Muscle of leg (tissue), 11 donors: ENCODE data around the gene CTDSP2. TPM values are rescaled to one million over a fixed set of nuclear protein-coding genes. Genes with fewer than 3 reads are reported as not detected.

Source experiments
- DNase-seq: peaks from one replicate; pipeline ENCODE4 v3.0.0; 2013
- H3K27ac ChIP-seq: one replicate; pipeline ENCODE4 v1.5.1; 2013; ENCODE audit warnings: mild to moderate bottlenecking, low read length, control low read depth
- H3K27me3 ChIP-seq: one replicate; pipeline ENCODE4 v1.6.1; 2013; ENCODE audit warnings: low read length; ENCODE audit not compliant: control insufficient read depth, insufficient read depth
- H3K36me3 ChIP-seq: one replicate; pipeline ENCODE4 v1.6.1; 2013; ENCODE audit warnings: low read length; ENCODE audit not compliant: control insufficient read depth, insufficient read depth
- H3K4me1 ChIP-seq: one replicate; pipeline ENCODE4 v1.6.1; 2013; ENCODE audit warnings: low read length; ENCODE audit not compliant: control insufficient read depth, insufficient read depth
- H3K4me3 ChIP-seq: one replicate; pipeline ENCODE4 v1.5.1; 2013; ENCODE audit warnings: low read length, control low read depth
- H3K9me3 ChIP-seq: replicated peaks from 2 replicates; pipeline ENCODE4 v1.6.1; 2013; ENCODE audit warnings: low read depth, low read length; ENCODE audit not compliant: control insufficient read depth
- WGBS: methylation state at CpG from one replicate; pipeline ENCODE4 v1.1.5; 2013; ENCODE audit warnings: missing lambda C conversion rate; ENCODE audit not compliant: insufficient coverage; 5-methylcytosine and 5-hydroxymethylcytosine counted together
- polyA plus RNA-seq, 8 donors: library from polyadenylated mRNA; unstranded; fragments of 120-200 nt; gene quantifications; one replicate each; pipeline versions ENCODE4 v1.2.1 to v1.2.3, GENCODE V29; 2013; ENCODE audit warnings: inconsistent platforms in 1 of 8, low replicate concordance in 1 of 8; ENCODE audit not compliant: insufficient read length in 8 of 8, insufficient read depth in 1 of 8
- total RNA-seq: library from RNA; stranded (reverse); fragments of 120-200 nt; gene quantifications from one replicate; pipeline ENCODE4 v1.2.4, GENCODE V29; 2013

CTDSP2 gene
- total and polyA plus RNA-seq, 9 donors, result 94.3 to 215 (median 191) TPM

DNA sequence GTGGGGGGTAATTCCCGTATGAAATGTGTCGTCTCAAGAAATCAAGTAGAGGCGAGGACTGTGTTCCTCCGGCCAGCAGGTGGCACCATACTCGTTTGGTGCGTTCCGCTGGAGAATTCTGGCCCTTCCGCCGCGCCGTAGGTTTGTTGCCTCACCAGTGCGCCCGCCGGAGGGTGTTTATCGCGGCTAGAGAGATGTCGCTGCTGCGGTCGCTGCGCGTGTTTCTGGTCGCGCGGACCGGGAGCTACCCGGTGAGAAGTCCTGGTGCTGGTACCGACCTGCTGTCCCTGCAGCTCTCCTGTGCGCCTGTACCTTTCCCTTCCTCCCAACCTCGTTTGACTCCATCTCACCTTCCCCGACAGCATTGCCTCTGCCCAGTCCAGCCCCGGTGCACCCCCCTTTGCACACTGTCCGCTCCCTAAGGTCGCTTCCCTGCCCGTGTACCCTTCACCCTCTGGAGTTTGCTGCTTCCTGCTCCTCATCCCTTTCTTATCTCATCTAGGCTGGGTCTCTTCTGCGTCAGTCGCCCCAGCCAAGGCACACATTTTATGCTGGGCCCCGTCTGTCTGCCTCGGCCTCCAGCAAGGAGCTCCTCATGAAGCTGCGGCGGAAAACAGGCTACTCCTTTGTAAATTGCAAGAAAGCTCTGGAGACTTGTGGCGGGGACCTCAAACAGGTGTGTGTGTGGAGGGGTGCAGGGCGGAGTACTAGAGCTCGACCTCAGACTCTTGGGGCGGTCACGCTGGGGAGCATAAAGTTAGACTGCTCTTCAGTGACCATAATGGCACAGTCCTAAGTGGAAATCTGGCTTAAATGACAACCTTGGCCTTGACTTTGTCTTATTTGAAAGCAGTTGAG, 63.7 kb downstream of the CTDSP2 start, which contains the start of gene TSFM:
TSFM (plus strand) TSS at position 180 of the 858 bp plus-strand sequence; CDS start at position 195, 15 bp downstream.
- DNase-seq, result peak; percentile 98
- peak within 1 kb of the TSS; percentile 92 for H3K4me3 ChIP-seq
- H3K4me1 ChIP-seq, result peaks cover 8% of the 10 kb centered on the region
- under 1% methylated on average over 43 of the region's 45 CpGs for WGBS
- peak within 1 kb of the TSS; percentile 62 for H3K27ac ChIP-seq
- no peaks in the 10 kb centered on the region for H3K27me3 ChIP-seq
- peaks cover 35% of the 10 kb centered on the region for H3K36me3 ChIP-seq
- no peaks in the 10 kb centered on the region for H3K9me3 ChIP-seq

GRCh38 chr12:57782243-57782607, 64.3 kb downstream of the CTDSP2 start:
- no CpG with 5 or more reads among the region's 4 CpGs for WGBS
- H3K4me1 ChIP-seq, result peaks cover 8% of the 10 kb centered on the region
- DNase-seq, result no peak
- H3K4me3 ChIP-seq, result no peak overlapping the region
- no peaks in the 10 kb centered on the region for H3K27me3 ChIP-seq
- H3K9me3 ChIP-seq, result no peaks in the 10 kb centered on the region
- peaks cover 29% of the 10 kb centered on the region for H3K36me3 ChIP-seq
- no peak overlapping the region for H3K27ac ChIP-seq

DNA sequence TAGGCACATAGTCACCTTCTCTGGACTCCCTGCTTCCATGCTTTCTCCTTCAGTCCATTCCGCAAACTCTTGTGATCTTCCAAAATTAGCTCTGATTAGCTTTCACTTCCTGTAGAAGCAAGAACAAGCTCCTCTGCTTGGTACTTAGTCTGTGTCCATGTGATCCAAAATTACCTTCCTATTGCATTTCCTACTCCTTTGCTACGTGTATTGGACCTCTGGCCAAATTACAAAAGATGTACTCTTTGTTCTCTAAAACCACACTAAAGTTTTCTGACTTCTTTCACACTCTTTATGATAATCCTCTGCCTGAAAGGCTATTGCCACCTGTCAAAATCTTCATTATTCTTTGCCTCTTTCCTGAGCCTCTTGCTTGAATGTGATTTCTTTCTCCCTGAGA, 64.7 kb downstream of the CTDSP2 start:
- Histone ChIP-seq H3K9me3 (no peaks in the 10 kb centered on the region), H3K27ac (no peak overlapping the region), H3K4me3 (no peak overlapping the region), H3K36me3 (peaks cover 25% of the 10 kb centered on the region), H3K27me3 (no peaks in the 10 kb centered on the region), H3K4me1 (peaks cover 8% of the 10 kb centered on the region)
- DNase-seq, result no peak
- whole genome bisulfite sequencing, result 56% methylated on average over 2 of the region's 2 CpGs

DNA sequence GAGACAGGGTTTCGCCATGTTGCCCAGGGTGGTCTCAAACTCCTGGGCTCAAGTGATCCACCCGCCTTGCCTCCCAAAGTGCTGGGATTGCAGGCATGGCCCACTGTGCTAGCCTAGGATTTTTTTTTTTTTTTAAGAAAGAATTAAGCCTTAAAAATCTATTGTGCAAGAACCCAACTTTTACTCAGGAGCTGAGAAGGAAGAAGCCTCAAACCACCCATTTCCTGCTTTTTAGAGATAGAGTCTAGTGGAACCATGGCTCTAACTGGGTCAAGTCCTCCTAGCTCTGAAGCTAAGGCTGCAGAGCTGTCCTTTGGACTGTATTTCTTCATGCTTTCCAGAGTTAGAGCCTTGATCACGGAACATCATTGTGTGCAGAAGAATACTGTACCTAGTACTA, 65.3 kb downstream of the CTDSP2 start:
- 100% methylated on average over 2 of the region's 3 CpGs for WGBS
- Histone ChIP-seq H3K4me1 (peaks cover 8% of the 10 kb centered on the region), H3K27ac (no peak overlapping the region), H3K27me3 (no peaks in the 10 kb centered on the region), H3K4me3 (no peak overlapping the region), H3K9me3 (no peaks in the 10 kb centered on the region), H3K36me3 (peaks cover 21% of the 10 kb centered on the region)
- no peak for DNase-seq

- Histone ChIP-seq H3K9me3 (no peaks in the 10 kb centered on the region), H3K27me3 (no peaks in the 10 kb centered on the region), H3K27ac (no peak overlapping the region), H3K4me3 (no peak overlapping the region), H3K4me1 (peaks cover 8% of the 10 kb centered on the region), H3K36me3 (peaks cover 21% of the 10 kb centered on the region)
- DNase-seq, result no peak
- 94% methylated on average over 3 of the region's 4 CpGs for WGBS
Measured at GRCh38 chr12:57780284-57780897, 66.1 kb downstream of the CTDSP2 start.

DNA sequence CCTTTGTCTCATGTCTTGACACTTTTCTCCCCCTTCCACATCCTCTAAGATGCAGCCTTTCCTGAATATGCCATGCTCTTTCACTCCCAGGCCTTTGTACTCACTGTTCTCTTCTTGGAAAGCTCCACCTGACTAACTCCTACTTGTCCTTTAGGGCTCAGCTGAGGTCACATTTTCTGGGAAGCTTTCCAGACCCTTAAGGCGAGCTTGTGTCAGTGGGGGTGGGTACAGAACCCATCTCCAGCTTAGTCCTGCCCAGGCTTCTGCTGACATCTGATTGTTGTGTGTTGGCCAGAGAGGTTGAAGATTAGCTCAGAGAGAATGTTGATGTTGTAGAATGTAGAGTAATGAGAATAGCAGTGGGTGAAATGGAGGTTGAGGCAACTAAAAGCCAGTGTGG, 66.8 kb downstream of the CTDSP2 start:
- Histone ChIP-seq H3K27ac (no peak overlapping the region), H3K4me3 (no peak overlapping the region), H3K9me3 (no peaks in the 10 kb centered on the region), H3K27me3 (no peaks in the 10 kb centered on the region), H3K4me1 (peaks cover 8% of the 10 kb centered on the region), H3K36me3 (peaks cover 19% of the 10 kb centered on the region)
- no CpG with 5 or more reads among the region's 1 CpG for WGBS
- no peak for DNase-seq

- WGBS, result no CpG with 5 or more reads among the region's 7 CpGs
- Histone ChIP-seq H3K9me3 (no peaks in the 10 kb centered on the region), H3K27ac (no peak overlapping the region), H3K36me3 (peaks cover 19% of the 10 kb centered on the region), H3K4me3 (no peak overlapping the region), H3K27me3 (no peaks in the 10 kb centered on the region), H3K4me1 (peaks cover 7% of the 10 kb centered on the region)
- DNase-seq, result no peak
Measured at GRCh38 chr12:57777911-57778310, 68.6 kb downstream of the CTDSP2 start.

- no peak overlapping the region for H3K4me3 ChIP-seq
- H3K4me1 ChIP-seq, result peaks cover 9% of the 10 kb centered on the region
- peaks cover 19% of the 10 kb centered on the region for H3K36me3 ChIP-seq
- no peak overlapping the region for H3K27ac ChIP-seq
- no peak for DNase-seq
- H3K9me3 ChIP-seq, result no peaks in the 10 kb centered on the region
- no peaks in the 10 kb centered on the region for H3K27me3 ChIP-seq
- 92% methylated on average over 3 of the region's 7 CpGs for WGBS
Measured at GRCh38 chr12:57777367-57777766, 69.2 kb downstream of the CTDSP2 start.

DNA sequence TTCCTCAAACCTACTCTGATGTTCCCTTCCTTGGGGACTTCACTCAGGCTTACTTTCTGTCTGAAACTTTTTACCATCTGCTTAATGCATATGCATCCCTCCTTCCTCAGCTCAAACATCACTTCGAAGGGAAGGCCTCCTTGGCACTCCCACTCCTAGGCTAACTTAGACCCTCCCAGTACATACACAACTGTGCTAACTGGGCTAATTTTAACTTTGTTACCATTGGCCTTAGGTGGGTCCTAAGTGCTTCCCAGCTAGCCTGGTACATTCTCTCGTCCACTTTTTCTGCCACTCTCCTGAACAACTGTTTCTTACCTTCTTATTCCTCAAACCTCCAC, 70.3 kb downstream of the CTDSP2 start:
- no peaks in the 10 kb centered on the region for H3K27me3 ChIP-seq
- no peaks in the 10 kb centered on the region for H3K9me3 ChIP-seq
- H3K36me3 ChIP-seq, result peaks cover 19% of the 10 kb centered on the region
- H3K4me1 ChIP-seq, result peaks cover 12% of the 10 kb centered on the region
- DNase-seq, result no peak
- WGBS, result no CpG with 5 or more reads among the region's 2 CpGs
- H3K27ac ChIP-seq, result no peak overlapping the region
- H3K4me3 ChIP-seq, result no peak overlapping the region

DNA sequence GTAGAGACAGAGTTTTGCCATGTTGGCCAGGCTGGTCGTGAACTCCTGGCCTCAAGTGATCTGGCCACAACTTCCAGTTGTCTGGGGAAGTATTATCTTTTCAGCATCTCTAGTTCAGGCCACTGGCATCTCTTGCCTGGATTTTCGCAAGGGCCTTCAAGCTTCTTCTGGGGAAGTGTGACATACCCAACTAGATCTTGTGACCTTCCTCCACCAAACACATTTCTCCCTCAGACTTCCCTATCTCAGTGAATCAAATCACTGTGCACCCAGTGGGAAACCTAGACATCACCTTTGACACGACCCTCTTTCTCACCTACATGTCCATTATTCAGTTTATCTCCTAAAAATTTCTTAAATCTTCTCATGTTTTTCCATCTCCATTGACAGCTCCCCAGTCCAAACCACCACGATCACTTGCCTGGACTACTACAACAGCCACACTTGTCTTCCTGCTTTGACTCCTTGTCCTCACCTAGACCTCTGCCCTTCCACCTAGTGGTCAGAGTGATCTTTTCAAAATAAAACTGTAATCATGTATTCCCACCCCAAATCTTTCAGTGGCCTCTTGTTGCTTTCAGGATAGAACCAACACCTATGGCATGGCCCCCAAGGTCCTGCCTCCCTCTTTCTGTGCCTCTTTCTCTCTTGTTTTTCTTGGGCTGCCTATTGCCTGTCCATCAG, 70.8 kb downstream of the CTDSP2 start:
- no peaks in the 10 kb centered on the region for H3K27me3 ChIP-seq
- peaks cover 17% of the 10 kb centered on the region for H3K4me1 ChIP-seq
- no peak overlapping the region for H3K27ac ChIP-seq
- H3K9me3 ChIP-seq, result no peaks in the 10 kb centered on the region
- H3K36me3 ChIP-seq, result peaks cover 20% of the 10 kb centered on the region
- no peak for DNase-seq
- H3K4me3 ChIP-seq, result no peak overlapping the region
- WGBS, result 77% methylated on average over 3 of the region's 4 CpGs
